ENCODE results near the gene NELL2.
"Not testable (repeated sequence)": the region's sequence is repeated elsewhere in the genome, so short reads cannot be mapped to it uniquely, and the experiment has no call there.

Gene NELL2

DNA sequence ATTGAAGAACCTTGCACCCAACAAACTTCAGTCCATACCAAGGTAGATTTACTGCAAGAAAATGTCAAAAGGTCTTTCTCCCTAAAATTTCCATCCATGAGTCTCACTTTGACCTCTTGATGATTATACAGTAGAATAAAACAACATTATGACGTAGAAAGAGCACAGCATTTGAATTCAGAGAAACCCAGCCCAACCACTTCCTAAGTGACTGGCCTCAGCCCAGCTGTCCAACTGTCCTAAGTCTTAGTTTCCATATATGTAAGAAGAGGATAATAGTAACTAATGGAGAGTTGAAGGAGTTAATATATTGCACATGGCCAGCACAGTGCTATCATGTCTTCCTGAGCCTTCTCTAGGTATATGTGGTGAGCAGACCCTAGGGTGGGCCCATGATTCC, 41.0 kb upstream of the NELL2 start:
- ATAC-seq, result no peak
- no peak for TF ChIP-seq PATZ1 (CRISPR knock-in tag; IDR thresholded peaks at IDR 0.05; ENCODE audit: borderline replicate concordance)
- TF ChIP-seq CSRNP3 (CRISPR knock-in tag; IDR thresholded peaks at IDR 0.05), result no peak
- no peak for TF ChIP-seq ZNF70 (CRISPR knock-in tag; IDR thresholded peaks at IDR 0.05)
- TF ChIP-seq SNAI2 (CRISPR knock-in tag; IDR thresholded peaks at IDR 0.05), result no peak
- no peak for TF ChIP-seq GLIS3 (CRISPR knock-in tag; IDR thresholded peaks at IDR 0.05)
- no peak for TF ChIP-seq ZFP30 (CRISPR knock-in tag; IDR thresholded peaks at IDR 0.05)
- no peak for TF ChIP-seq RARB (CRISPR knock-in tag; IDR thresholded peaks at IDR 0.05)
- no peak for TF ChIP-seq BACH2 (CRISPR knock-in tag; IDR thresholded peaks at IDR 0.05; ENCODE audit: borderline replicate concordance)
- TF ChIP-seq, protein P1, sequence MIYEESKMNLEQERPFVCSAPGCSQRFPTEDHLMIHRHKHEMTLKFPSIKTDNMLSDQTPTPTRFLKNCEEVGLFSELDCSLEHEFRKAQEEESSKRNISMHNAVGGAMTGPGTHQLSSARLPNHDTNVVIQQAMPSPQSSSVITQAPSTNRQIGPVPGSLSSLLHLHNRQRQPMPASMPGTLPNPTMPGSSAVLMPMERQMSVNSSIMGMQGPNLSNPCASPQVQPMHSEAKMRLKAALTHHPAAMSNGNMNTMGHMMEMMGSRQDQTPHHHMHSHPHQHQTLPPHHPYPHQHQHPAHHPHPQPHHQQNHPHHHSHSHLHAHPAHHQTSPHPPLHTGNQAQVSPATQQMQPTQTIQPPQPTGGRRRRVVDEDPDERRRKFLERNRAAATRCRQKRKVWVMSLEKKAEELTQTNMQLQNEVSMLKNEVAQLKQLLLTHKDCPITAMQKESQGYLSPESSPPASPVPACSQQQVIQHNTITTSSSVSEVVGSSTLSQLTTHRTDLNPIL (CRISPR knock-in tag; IDR thresholded peaks at IDR 0.05; ENCODE audit: low read depth), result no peak
- TF ChIP-seq ZFP3 (CRISPR knock-in tag; IDR thresholded peaks at IDR 0.05), result no peak
- no peak for TF ChIP-seq ZNF8 (CRISPR knock-in tag; IDR thresholded peaks at IDR 0.05)

GRCh38 chr12:44915958-44916357, 39.8 kb upstream of the NELL2 start:
- no peak for TF ChIP-seq ZC3H10 (CRISPR knock-in tag; IDR thresholded peaks at IDR 0.05)
- TF ChIP-seq ARNTL (CRISPR knock-in tag; IDR thresholded peaks at IDR 0.05; ENCODE audit: borderline replicate concordance, low read depth), result no peak
- TF ChIP-seq, protein P2, sequence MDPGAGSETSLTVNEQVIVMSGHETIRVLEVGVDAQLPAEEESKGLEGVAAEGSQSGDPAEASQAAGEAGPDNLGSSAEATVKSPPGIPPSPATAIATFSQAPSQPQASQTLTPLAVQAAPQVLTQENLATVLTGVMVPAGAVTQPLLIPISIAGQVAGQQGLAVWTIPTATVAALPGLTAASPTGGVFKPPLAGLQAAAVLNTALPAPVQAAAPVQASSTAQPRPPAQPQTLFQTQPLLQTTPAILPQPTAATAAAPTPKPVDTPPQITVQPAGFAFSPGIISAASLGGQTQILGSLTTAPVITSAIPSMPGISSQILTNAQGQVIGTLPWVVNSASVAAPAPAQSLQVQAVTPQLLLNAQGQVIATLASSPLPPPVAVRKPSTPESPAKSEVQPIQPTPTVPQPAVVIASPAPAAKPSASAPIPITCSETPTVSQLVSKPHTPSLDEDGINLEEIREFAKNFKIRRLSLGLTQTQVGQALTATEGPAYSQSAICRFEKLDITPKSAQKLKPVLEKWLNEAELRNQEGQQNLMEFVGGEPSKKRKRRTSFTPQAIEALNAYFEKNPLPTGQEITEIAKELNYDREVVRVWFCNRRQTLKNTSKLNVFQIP (CRISPR knock-in tag; IDR thresholded peaks at IDR 0.05; ENCODE audit: borderline replicate concordance, low read depth), result no peak
- TF ChIP-seq ESRRG (CRISPR knock-in tag; IDR thresholded peaks at IDR 0.05), result no peak
- TF ChIP-seq ZNF70 (CRISPR knock-in tag; IDR thresholded peaks at IDR 0.05), result no peak
- TF ChIP-seq SNAI2 (CRISPR knock-in tag; IDR thresholded peaks at IDR 0.05), result no peak
- no peak for TF ChIP-seq PATZ1 (CRISPR knock-in tag; IDR thresholded peaks at IDR 0.05; ENCODE audit: borderline replicate concordance)
- TF ChIP-seq, protein P1 (CRISPR knock-in tag; IDR thresholded peaks at IDR 0.05; ENCODE audit: low read depth), result no peak
- TF ChIP-seq ZNF565 (CRISPR knock-in tag; conservative IDR thresholded peaks at IDR 0.05; ENCODE audit: low read depth), result no peak
- TF ChIP-seq PPARA (CRISPR knock-in tag; IDR thresholded peaks at IDR 0.05; ENCODE audit: borderline replicate concordance), result no peak
- TF ChIP-seq CSDC2 (CRISPR knock-in tag; IDR thresholded peaks at IDR 0.05), result no peak
- no peak for TF ChIP-seq ISL1 (CRISPR knock-in tag; IDR thresholded peaks at IDR 0.05)
- ATAC-seq, result no peak

GRCh38 chr12:44904321-44904720, 28.2 kb upstream of the NELL2 start:
- ATAC-seq, result no peak
- TF ChIP-seq ARNTL (CRISPR knock-in tag; IDR thresholded peaks at IDR 0.05; ENCODE audit: borderline replicate concordance, low read depth), result no peak
- no peak for TF ChIP-seq PATZ1 (CRISPR knock-in tag; IDR thresholded peaks at IDR 0.05; ENCODE audit: borderline replicate concordance)
- no peak for TF ChIP-seq GLIS3 (CRISPR knock-in tag; IDR thresholded peaks at IDR 0.05)
- no peak for TF ChIP-seq ZFP3 (CRISPR knock-in tag; IDR thresholded peaks at IDR 0.05)
- TF ChIP-seq PPARA (CRISPR knock-in tag; IDR thresholded peaks at IDR 0.05; ENCODE audit: borderline replicate concordance), result no peak

DNA sequence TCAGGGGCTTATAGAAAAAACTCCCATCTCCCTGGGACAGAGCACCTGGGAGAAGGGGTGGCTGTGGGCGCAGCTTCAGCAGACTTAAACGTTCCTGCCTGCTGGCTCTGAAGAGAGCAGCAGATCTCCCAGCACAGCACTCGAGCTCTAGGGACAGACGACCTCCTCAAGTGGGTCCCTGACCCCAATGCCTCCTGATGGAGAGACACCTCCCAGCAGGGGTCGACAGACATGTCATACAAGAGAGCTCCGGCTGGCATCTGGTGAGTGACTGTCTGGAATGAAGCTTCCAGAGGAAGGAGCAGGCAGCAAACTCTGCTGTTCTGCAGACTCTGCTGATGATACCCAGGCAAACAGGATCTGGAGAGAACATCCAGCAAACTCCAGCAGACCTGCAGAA, 22.0 kb upstream of the NELL2 start:
- not testable (repeated sequence) for ATAC-seq

Measured in SK-N-SH treated with all-trans-retinoic acid at 6 μM for 48 hours (cell line).